Measurements from ENCODE around the gene SERPINA12. TPM values are rescaled to one million over a fixed set of nuclear protein-coding genes. Genes with fewer than 3 reads are reported as not detected.
A peak's percentile ranks its signal among the peaks of the same experiment; 100 is the strongest.
"Not testable (repeated sequence)": the region's sequence is repeated elsewhere in the genome, so short reads cannot be mapped to it uniquely, and the experiment has no call there.

The SERPINA12 gene
- total and polyA plus RNA-seq, 12 donors = not detected

DNA sequence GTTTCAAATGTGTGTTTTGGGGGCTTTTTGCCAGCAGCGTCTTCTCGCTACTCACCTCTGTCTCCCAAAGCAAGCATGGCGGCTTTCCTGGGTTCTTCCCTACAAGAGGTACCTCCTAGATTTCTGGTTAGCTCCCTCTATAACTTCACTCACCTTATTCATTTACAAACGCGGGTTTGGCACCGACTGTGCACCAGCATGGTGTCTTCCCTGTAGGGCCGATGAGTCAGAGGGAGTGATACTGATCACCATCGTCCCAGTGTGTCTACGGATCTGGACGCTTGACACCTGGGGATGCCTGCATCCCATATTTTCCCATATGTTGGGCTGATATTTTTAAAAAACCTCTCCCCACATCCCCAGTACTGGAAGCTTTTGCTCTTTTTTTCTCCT is 8.0 kb upstream of the SERPINA12 start:
- WGBS, 4 donors = 65 to 69% (median 69%) methylated on average over 10 of the region's 10 CpGs
- TF ChIP-seq, protein P1, sequence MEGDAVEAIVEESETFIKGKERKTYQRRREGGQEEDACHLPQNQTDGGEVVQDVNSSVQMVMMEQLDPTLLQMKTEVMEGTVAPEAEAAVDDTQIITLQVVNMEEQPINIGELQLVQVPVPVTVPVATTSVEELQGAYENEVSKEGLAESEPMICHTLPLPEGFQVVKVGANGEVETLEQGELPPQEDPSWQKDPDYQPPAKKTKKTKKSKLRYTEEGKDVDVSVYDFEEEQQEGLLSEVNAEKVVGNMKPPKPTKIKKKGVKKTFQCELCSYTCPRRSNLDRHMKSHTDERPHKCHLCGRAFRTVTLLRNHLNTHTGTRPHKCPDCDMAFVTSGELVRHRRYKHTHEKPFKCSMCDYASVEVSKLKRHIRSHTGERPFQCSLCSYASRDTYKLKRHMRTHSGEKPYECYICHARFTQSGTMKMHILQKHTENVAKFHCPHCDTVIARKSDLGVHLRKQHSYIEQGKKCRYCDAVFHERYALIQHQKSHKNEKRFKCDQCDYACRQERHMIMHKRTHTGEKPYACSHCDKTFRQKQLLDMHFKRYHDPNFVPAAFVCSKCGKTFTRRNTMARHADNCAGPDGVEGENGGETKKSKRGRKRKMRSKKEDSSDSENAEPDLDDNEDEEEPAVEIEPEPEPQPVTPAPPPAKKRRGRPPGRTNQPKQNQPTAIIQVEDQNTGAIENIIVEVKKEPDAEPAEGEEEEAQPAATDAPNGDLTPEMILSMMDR (IDR thresholded peaks at IDR 0.05) = no peak
- no peak for TF ChIP-seq POLR2A (IDR thresholded peaks at IDR 0.05)
- intact Hi-C loops (cut with DNase I) = no loop called here
- Histone ChIP-seq H3K27ac (no peak overlapping the region), H3K4me1 (replicated peaks in 1 of 2) (no peaks in the 10 kb centered on the region), H3K9me3 (replicated peaks in 1 of 3) (no peaks in the 10 kb centered on the region), H3K36me3 (replicated peaks in 1 of 2) (no peaks in the 10 kb centered on the region), H3K4me3 (no peak overlapping the region), H3K27me3 (peaks cover 4% of the 10 kb centered on the region)
- peak in 1 of 7 donors; percentile 10 for DNase-seq

DNA sequence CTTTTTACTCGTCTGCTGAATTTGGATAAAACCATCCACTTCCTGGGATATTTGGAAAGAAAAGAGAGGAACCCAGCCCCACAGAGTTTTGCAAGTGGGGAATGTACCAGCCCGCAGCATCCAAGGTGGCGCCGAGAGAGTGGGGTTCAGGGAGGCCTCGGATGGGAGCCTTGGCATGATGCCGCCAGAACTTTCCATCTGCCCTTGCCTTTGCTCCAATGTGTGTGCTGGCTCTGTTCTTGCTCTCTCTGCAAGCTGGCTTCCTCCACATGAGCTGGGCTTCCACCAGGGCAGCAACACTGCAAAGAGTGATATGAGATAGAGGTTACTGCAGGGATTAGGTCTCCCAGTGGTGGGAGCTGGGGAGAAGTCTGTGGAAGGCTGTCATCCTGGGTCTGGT is 6.6 kb upstream of the SERPINA12 start:
- Histone ChIP-seq H3K27me3 (peaks cover 4% of the 10 kb centered on the region), H3K4me1 (replicated peaks in 1 of 2) (no peaks in the 10 kb centered on the region), H3K27ac (no peak overlapping the region), H3K4me3 (no peak overlapping the region), H3K9me3 (replicated peaks in 1 of 3) (no peaks in the 10 kb centered on the region), H3K36me3 (replicated peaks in 1 of 2) (no peaks in the 10 kb centered on the region)
- TF ChIP-seq, protein P1 (IDR thresholded peaks at IDR 0.05) = no peak
- TF ChIP-seq POLR2A (IDR thresholded peaks at IDR 0.05) = no peak
- intact Hi-C loops (cut with DNase I) = no loop called here
- 85 to 90% (median 87%) methylated on average over 5 to 6 of the region's 6 CpGs for WGBS, 4 donors
- peak in 1 of 7 donors; percentile 6 for DNase-seq

DNA sequence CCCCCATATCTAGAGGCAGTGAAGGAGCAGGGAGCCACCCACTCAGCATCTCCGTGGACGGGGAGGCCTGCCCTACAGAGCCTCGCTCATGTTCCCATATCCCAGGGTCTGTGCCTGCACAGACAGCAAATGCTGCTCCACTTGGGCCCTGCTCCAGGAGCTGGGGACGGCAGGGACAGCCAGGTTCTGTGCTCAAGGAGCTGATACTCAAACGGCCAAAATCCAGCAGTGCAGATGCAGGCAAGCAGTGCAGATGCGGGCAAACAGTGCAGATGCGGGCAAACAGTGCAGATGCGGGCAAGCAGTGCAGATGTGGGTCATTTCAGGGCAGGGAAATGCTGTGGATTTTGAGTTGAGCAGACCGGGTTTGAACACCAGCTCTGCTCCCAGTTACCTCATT is 6.2 kb upstream of the SERPINA12 start:
- DNase-seq = no peak
- no peak overlapping the region for H3K27ac ChIP-seq
- H3K4me1 ChIP-seq (replicated peaks in 1 of 2) = no peaks in the 10 kb centered on the region
- no peaks in the 10 kb centered on the region for H3K9me3 ChIP-seq (replicated peaks in 1 of 3)
- no peak overlapping the region for H3K4me3 ChIP-seq
- no peaks in the 10 kb centered on the region for H3K36me3 ChIP-seq (replicated peaks in 1 of 2)
- WGBS, 4 donors = 81 to 94% (median 89%) methylated on average over 5 to 9 of the region's 9 CpGs
- intact Hi-C loops (cut with DNase I) = no loop called here
- peaks cover 4% of the 10 kb centered on the region for H3K27me3 ChIP-seq
- TF ChIP-seq, protein P1 (IDR thresholded peaks at IDR 0.05) = no peak
- TF ChIP-seq POLR2A (IDR thresholded peaks at IDR 0.05) = no peak

DNA sequence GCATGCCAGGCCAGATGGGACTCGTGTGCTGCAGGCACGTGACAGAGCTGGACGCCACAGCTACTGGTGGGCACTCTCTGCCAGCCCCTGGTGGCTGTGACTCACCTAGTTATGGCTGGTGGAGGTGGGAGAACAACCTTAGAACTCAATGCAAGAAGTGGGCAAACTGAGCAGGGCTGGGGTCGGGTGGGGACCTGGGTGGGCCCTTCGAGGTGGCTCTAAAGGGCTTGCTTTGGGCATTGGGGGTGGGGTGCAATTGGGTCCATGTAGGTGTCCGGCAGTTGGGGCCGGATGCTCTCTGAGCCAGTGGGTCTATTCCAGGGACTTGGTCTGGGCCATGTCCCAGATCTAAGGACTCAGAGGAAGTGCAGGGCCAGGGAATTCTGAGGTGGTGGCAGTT is 5.1 kb upstream of the SERPINA12 start:
- intact Hi-C loops (cut with DNase I) = no loop called here
- H3K27ac ChIP-seq = no peak overlapping the region
- H3K4me3 ChIP-seq = no peak overlapping the region
- H3K4me1 ChIP-seq (replicated peaks in 1 of 2) = no peaks in the 10 kb centered on the region
- no peaks in the 10 kb centered on the region for H3K36me3 ChIP-seq (replicated peaks in 1 of 2)
- WGBS, 4 donors = 64 to 90% (median 80%) methylated on average over 4 to 7 of the region's 7 CpGs
- peaks cover 4% of the 10 kb centered on the region for H3K27me3 ChIP-seq
- TF ChIP-seq, protein P1 (IDR thresholded peaks at IDR 0.05) = no peak
- TF ChIP-seq POLR2A (IDR thresholded peaks at IDR 0.05) = no peak
- no peaks in the 10 kb centered on the region for H3K9me3 ChIP-seq (replicated peaks in 1 of 3)
- no peak for DNase-seq

DNA sequence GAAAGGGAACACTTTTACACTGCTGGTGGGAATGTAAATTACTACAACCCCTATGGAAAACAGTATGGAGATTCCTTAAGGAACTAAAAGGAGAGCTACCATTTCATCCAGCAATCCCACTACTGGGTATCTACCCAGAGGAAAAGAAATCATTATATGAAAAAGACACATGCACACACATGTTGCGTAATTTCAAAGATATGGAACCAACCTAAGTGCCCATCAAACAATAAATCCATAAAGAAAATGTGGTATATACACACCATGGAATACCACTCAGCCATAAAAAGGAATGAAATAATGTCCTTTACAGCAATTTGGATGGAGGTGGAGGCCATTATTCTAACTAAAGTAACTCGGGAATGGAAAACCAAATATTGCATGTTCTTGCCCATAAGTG is 1.2 kb upstream of the SERPINA12 start:
- H3K4me3 ChIP-seq; H3K27me3 ChIP-seq; H3K4me1 ChIP-seq (replicated peaks in 1 of 2); H3K36me3 ChIP-seq (replicated peaks in 1 of 2); H3K9me3 ChIP-seq (replicated peaks in 1 of 3); DNase-seq; intact Hi-C loops (cut with DNase I); H3K27ac ChIP-seq: not testable (repeated sequence)
- WGBS, 4 donors = 66 to 81% (median 70%) methylated on average over 2 of the region's 2 CpGs
